ENCODE results near the gene DDX49. TPM values are rescaled to one million over a fixed set of nuclear protein-coding genes. Genes with fewer than 3 reads are reported as not detected.
"Not testable (repeated sequence)": the region's sequence is repeated elsewhere in the genome, so short reads cannot be mapped to it uniquely, and the experiment has no call there.

The DDX49 gene
- total RNA-seq, 2 donors from 2014 or later: 31.1 to 57.8 TPM

DNA sequence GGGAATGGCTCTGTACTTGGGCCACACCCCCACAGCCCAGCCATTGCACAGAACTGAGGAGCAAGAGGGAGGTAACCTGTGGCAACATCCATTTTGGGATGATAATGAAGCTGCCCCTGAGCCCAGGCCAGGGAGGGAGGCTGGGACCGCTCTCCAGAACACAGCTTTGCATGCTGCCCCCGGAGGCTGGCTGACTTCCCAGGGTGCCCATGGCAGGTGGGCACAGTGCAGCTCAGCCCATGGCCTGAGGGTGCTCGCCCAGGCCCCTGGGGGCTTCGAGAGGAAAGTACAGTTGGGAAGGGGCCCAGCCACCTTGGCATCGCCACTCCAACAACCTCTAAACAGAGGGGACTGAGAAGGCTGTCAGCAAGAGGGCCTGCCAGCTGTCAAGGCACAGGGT lies 6.0 kb upstream of the DDX49 start:
- H3K36me3 ChIP-seq: no peaks in the 10 kb centered on the region
- TF ChIP-seq, protein P1, sequence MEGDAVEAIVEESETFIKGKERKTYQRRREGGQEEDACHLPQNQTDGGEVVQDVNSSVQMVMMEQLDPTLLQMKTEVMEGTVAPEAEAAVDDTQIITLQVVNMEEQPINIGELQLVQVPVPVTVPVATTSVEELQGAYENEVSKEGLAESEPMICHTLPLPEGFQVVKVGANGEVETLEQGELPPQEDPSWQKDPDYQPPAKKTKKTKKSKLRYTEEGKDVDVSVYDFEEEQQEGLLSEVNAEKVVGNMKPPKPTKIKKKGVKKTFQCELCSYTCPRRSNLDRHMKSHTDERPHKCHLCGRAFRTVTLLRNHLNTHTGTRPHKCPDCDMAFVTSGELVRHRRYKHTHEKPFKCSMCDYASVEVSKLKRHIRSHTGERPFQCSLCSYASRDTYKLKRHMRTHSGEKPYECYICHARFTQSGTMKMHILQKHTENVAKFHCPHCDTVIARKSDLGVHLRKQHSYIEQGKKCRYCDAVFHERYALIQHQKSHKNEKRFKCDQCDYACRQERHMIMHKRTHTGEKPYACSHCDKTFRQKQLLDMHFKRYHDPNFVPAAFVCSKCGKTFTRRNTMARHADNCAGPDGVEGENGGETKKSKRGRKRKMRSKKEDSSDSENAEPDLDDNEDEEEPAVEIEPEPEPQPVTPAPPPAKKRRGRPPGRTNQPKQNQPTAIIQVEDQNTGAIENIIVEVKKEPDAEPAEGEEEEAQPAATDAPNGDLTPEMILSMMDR (IDR thresholded peaks at IDR 0.05): no peak
- intact Hi-C loops (cut with DNase I): no loop called here
- no peak overlapping the region for H3K4me3 ChIP-seq
- no peak for DNase-seq
- no peak overlapping the region for H3K27ac ChIP-seq
- H3K4me1 ChIP-seq: peaks cover 9% of the 10 kb centered on the region
- H3K27me3 ChIP-seq: no peaks in the 10 kb centered on the region
- no peaks in the 10 kb centered on the region for H3K9me3 ChIP-seq
- H3K9ac ChIP-seq (ENCODE audit: low read depth in 2 of 2, low read length in 2 of 2): no peak overlapping the region

DNA sequence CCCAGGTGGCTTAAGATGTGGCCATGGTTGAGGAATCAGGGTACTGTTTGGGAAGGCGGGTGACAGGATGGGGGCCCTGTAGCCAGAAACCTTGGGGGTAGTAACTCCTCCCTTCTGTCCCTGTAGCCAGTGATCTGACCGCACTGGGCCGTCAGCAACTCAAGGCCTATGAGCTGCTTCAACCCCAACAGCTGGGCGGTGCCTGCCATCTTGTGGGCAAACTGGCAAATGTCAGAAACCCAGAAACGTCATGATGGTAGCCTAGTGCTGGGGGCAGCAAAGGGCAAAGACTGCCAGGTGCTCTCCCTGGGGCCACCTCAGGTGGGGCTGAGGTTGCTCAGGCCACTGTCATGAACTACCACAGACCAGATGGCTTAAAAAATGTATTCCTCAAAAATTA lies 3.9 kb upstream of the DDX49 start:
- no peaks in the 10 kb centered on the region for H3K36me3 ChIP-seq

DNA sequence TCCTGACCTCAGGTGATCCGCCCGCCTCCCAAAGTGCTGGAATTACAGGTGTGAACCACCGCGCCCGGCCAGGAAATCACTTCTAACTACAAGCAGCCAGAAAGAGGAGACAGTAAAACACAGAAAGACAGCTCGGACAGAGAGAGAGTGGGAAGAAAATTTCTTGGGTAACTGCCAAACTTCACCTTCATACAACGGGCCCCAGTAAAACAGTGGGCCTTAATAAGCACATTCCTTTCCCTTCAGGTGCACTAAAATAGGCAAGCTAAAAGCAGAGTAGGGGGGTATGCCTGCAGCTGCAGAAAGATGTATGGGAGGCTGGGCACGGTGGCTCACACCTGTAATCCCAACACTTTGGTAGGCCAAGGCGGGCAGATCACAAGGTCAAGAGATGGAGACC lies 1.9 kb upstream of the DDX49 start:
- Histone ChIP-seq H3K4me1 (peaks cover 14% of the 10 kb centered on the region), H3K4me3 (peak overlapping the region; percentile 97)
- H3K36me3 ChIP-seq; H3K27me3 ChIP-seq; H3K27ac ChIP-seq; H3K9ac ChIP-seq (ENCODE audit: low read depth in 2 of 2, low read length in 2 of 2); DNase-seq; H3K9me3 ChIP-seq; intact Hi-C loops (cut with DNase I): not testable (repeated sequence)

More for the DNA sequence above, 3.9 kb upstream of the DDX49 start:
- Histone ChIP-seq H3K4me3 (no peak overlapping the region), H3K27me3 (no peaks in the 10 kb centered on the region), H3K27ac (no peak overlapping the region), H3K9ac (ENCODE audit: low read depth in 2 of 2, low read length in 2 of 2) (no peak overlapping the region), H3K9me3 (no peaks in the 10 kb centered on the region), H3K4me1 (peaks cover 14% of the 10 kb centered on the region)
- peak; percentile 51 for DNase-seq
- TF ChIP-seq, protein P1 (IDR thresholded peaks at IDR 0.05): no peak
- intact Hi-C loops (cut with DNase I): no loop called here

DNA sequence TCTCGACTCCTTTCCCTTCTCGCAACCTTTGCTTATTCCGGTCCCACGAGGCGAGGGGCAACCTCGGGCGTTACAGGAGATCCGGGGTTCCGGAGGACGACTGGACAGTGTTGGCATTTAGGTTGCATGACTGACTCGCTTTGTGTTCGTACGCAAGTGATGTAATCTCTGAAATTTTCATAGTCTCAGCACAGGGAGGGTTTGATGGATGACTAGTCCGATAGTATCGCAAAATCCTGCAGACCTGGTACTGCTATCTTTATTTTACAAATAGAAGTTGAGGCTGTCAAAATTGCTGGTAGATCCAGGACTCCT lies 342 bp downstream of the DDX49 start:
- peak overlapping the region; percentile 28 for H3K27ac ChIP-seq
- TF ChIP-seq, protein P1 (IDR thresholded peaks at IDR 0.05): no peak
- H3K27me3 ChIP-seq: no peaks in the 10 kb centered on the region
- peak overlapping the region; percentile 70 to 88 for H3K9ac ChIP-seq (ENCODE audit: low read depth in 2 of 2, low read length in 2 of 2)
- no peak for DNase-seq
- H3K4me3 ChIP-seq: peak overlapping the region; percentile 97
- no peaks in the 10 kb centered on the region for H3K36me3 ChIP-seq
- peaks cover 14% of the 10 kb centered on the region for H3K4me1 ChIP-seq
- H3K9me3 ChIP-seq: no peaks in the 10 kb centered on the region
- intact Hi-C loops (cut with DNase I): no loop called here

DNA sequence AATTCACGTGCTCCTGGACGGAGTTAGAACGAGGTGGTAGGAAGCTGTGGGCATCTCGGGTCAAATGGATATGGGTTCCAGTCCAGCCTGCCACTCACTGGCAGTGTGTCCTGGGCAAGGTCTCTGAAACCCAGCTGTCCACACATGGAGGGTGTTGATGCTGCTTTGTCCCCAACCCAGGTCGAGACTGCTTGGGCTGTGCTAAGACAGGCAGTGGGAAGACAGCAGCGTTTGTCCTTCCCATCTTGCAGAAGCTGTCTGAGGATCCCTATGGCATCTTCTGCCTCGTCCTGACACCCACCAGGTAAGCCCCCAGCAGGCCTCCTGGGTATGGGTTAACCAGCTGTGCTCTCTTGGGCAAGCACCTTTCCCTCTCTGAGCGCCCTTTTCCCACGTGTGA lies 885 bp downstream of the DDX49 start:
- H3K4me3 ChIP-seq: peak overlapping the region; percentile 97

DNA sequence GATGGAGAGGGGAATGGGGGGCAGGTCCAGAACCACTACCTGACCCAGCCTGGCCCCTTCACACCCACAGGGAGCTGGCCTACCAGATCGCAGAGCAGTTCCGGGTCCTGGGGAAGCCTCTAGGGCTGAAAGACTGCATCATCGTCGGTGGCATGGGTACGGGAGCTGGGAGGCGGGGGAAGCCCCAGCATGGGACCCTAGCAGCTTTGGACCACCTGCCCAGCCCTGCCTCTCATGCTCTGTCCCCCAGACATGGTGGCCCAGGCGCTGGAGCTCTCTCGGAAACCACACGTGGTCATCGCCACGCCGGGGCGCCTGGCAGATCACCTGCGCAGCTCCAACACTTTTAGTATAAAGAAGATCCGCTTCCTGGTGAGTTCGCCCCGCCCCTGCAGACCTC lies 2.1 kb downstream of the DDX49 start:
- Histone ChIP-seq H3K4me1 (peaks cover 14% of the 10 kb centered on the region), H3K9ac (ENCODE audit: low read depth in 2 of 2, low read length in 2 of 2) (no peak overlapping the region), H3K4me3 (no peak overlapping the region), H3K27me3 (no peaks in the 10 kb centered on the region), H3K36me3 (no peaks in the 10 kb centered on the region), H3K9me3 (no peaks in the 10 kb centered on the region), H3K27ac (no peak overlapping the region)
- no peak for DNase-seq
- TF ChIP-seq, protein P1 (IDR thresholded peaks at IDR 0.05): no peak
- intact Hi-C loops (cut with DNase I): no loop called here

More for the DNA sequence above, 885 bp downstream of the DDX49 start:
- intact Hi-C loops (cut with DNase I): no loop called here
- Histone ChIP-seq H3K9ac (ENCODE audit: low read depth in 2 of 2, low read length in 2 of 2) (peak overlapping the region; percentile 70 to 88), H3K36me3 (no peaks in the 10 kb centered on the region), H3K4me1 (peaks cover 14% of the 10 kb centered on the region), H3K27me3 (no peaks in the 10 kb centered on the region), H3K9me3 (no peaks in the 10 kb centered on the region), H3K27ac (no peak overlapping the region)
- DNase-seq: no peak
- TF ChIP-seq, protein P1 (IDR thresholded peaks at IDR 0.05): no peak
